GM21526 (cell line): Measurements from ENCODE around the gene USF2.

Source experiments
- ATAC-seq: cut with Tn5 transposase; IDR thresholded peaks from one replicate; pipeline ENCODE4 v1.9.1; 2021; ENCODE audit warnings: moderate library complexity; ENCODE audit not compliant: unreplicated experiment, low FRiP score

USF2 gene

GRCh38 chr19:35297922-35298321 lies 29.2 kb downstream of the USF2 start:
- ATAC-seq, result no peak

- ATAC-seq, result no peak
Observed at GRCh38 chr19:35298561-35298972, 29.8 kb downstream of the USF2 start.

GRCh38 chr19:35299523-35300338 lies 31.0 kb downstream of the USF2 start:
- no peak for ATAC-seq

GRCh38 chr19:35300339-35300649 lies 31.5 kb downstream of the USF2 start:
- no peak for ATAC-seq

GRCh38 chr19:35301961-35302360 lies 33.2 kb downstream of the USF2 start:
- ATAC-seq, result no peak

- ATAC-seq, result no peak
Observed at GRCh38 chr19:35302446-35302845, 33.7 kb downstream of the USF2 start.

GRCh38 chr19:35303357-35303915 lies 34.7 kb downstream of the USF2 start:
- ATAC-seq, result no peak

- ATAC-seq, result no peak
Observed at GRCh38 chr19:35304036-35304435, 35.3 kb downstream of the USF2 start.

- no peak for ATAC-seq
Observed at GRCh38 chr19:35305181-35305580, 36.4 kb downstream of the USF2 start.

- no peak for ATAC-seq
Observed at GRCh38 chr19:35306473-35307246, 37.9 kb downstream of the USF2 start.

- ATAC-seq, result no peak
Observed at GRCh38 chr19:35307931-35308330, 39.2 kb downstream of the USF2 start.

- ATAC-seq, result no peak
Observed at GRCh38 chr19:35308910-35309309, 40.1 kb downstream of the USF2 start.

- ATAC-seq, result no peak
Observed at GRCh38 chr19:35309481-35310279, 40.9 kb downstream of the USF2 start.

GRCh38 chr19:35310331-35310730 lies 41.6 kb downstream of the USF2 start:
- no peak for ATAC-seq

GRCh38 chr19:35310811-35311465 lies 42.2 kb downstream of the USF2 start:
- no peak for ATAC-seq

- ATAC-seq, result no peak
Observed at GRCh38 chr19:35311901-35312665, 43.3 kb downstream of the USF2 start.

- ATAC-seq, result no peak
Observed at GRCh38 chr19:35313587-35313986, 44.8 kb downstream of the USF2 start.

- ATAC-seq, result no peak
Observed at GRCh38 chr19:35314031-35314430, 45.3 kb downstream of the USF2 start.

- ATAC-seq, result no peak
Observed at GRCh38 chr19:35314858-35315470, 46.2 kb downstream of the USF2 start.
